Activated effector memory CD4-positive, alpha-beta T cell treated with Interleukin-2 at 50 U/mL for 16 hours (primary cell): ENCODE data around the gene TLX3.
"Not testable (repeated sequence)": the region's sequence is repeated elsewhere in the genome, so short reads cannot be mapped to it uniquely, and the experiment has no call there.

Experiments used
- DNase-seq: peaks from one replicate; pipeline ENCODE4 v3.0.0-alpha.2; 2020

Gene TLX3

GRCh38 chr5:171330021-171330420 is 21.0 kb downstream of the TLX3 start:
- no peak for DNase-seq

GRCh38 chr5:171335616-171336015 is 26.6 kb downstream of the TLX3 start:
- DNase-seq, result no peak

GRCh38 chr5:171336521-171337209 is 27.6 kb downstream of the TLX3 start:
- DNase-seq, result no peak

GRCh38 chr5:171337210-171337569 is 28.1 kb downstream of the TLX3 start:
- no peak for DNase-seq

GRCh38 chr5:171340042-171340441 is 31.0 kb downstream of the TLX3 start:
- DNase-seq, result no peak

- no peak for DNase-seq
Observed at GRCh38 chr5:171340491-171340890, 31.4 kb downstream of the TLX3 start.

- DNase-seq, result no peak
Observed at GRCh38 chr5:171342362-171343111, 33.5 kb downstream of the TLX3 start.

GRCh38 chr5:171344936-171345608 is 36.0 kb downstream of the TLX3 start:
- no peak for DNase-seq

GRCh38 chr5:171351536-171352073 is 42.6 kb downstream of the TLX3 start:
- DNase-seq, result no peak

GRCh38 chr5:171355302-171355724 is 46.3 kb downstream of the TLX3 start:
- no peak for DNase-seq

- no peak for DNase-seq
Observed at GRCh38 chr5:171357843-171358242, 48.8 kb downstream of the TLX3 start.

- not testable (repeated sequence) for DNase-seq
Observed at GRCh38 chr5:171361151-171361550, 52.1 kb downstream of the TLX3 start.
